Esophagus (tissue), 2 donors: ENCODE results near the gene CCDC57. TPM values are rescaled to one million over a fixed set of nuclear protein-coding genes. Genes with fewer than 3 reads are reported as not detected.
A peak's percentile ranks its signal among the peaks of the same experiment; 100 is the strongest.

Experiments
- H3K27ac ChIP-seq, 2 donors: one replicate each; pipeline ENCODE4 v1.5.1; 2013; ENCODE audit warnings: low read depth in 2 of 2, mild to moderate bottlenecking in 2 of 2, inconsistent platforms in 1 of 2, low read length in 1 of 2, moderate library complexity in 1 of 2
- H3K27me3 ChIP-seq, 2 donors: one replicate each; pipeline ENCODE4 v1.6.1; 2013; ENCODE audit warnings: low read length in 2 of 2, control low read depth in 1 of 2, mild to moderate bottlenecking in 1 of 2; ENCODE audit not compliant: insufficient read depth in 2 of 2, control insufficient read depth in 1 of 2
- H3K36me3 ChIP-seq, 2 donors: one replicate each; pipeline ENCODE4 v1.6.1; 2013; ENCODE audit warnings: low read length in 1 of 2; ENCODE audit not compliant: control insufficient read depth in 2 of 2, insufficient read depth in 2 of 2
- H3K4me1 ChIP-seq, 2 donors: one replicate each; pipeline ENCODE4 v1.6.1; 2013; ENCODE audit warnings: low read length in 1 of 2; ENCODE audit not compliant: control insufficient read depth in 2 of 2, insufficient read depth in 2 of 2
- H3K4me3 ChIP-seq, 2 donors: one replicate each; pipeline ENCODE4 v1.5.1; 2013; ENCODE audit warnings: low read length in 2 of 2, mild to moderate bottlenecking in 2 of 2, low read depth in 1 of 2, moderate library complexity in 1 of 2
- H3K9me3 ChIP-seq, 2 donors: one replicate each; pipeline ENCODE4 v1.6.1; 2013; ENCODE audit warnings: mild to moderate bottlenecking in 2 of 2, low read depth in 1 of 2, low read length in 1 of 2, moderate library complexity in 1 of 2; ENCODE audit not compliant: control insufficient read depth in 2 of 2, insufficient read depth in 1 of 2
- WGBS, 2 donors: extraction: QIAGEN DNeasy Blood & Tissue Kit; methylation state at CpG; one replicate each; pipeline ENCODE4 v1.1.7; 2013; 5-methylcytosine and 5-hydroxymethylcytosine counted together
- polyA plus RNA-seq, 2 donors: library from polyadenylated mRNA; stranded (reverse); fragments of 200-250 nt; gene quantifications; one replicate each; pipeline ENCODE4 v1.2.3, GENCODE V29; 2013
- donor health status: healthy with polysubstance abuse.
- donor health status: Bipolar disorder and iron deficiency.

CCDC57 gene
- polyA plus RNA-seq, 2 donors: 16.3 to 33.7 TPM

DNA sequence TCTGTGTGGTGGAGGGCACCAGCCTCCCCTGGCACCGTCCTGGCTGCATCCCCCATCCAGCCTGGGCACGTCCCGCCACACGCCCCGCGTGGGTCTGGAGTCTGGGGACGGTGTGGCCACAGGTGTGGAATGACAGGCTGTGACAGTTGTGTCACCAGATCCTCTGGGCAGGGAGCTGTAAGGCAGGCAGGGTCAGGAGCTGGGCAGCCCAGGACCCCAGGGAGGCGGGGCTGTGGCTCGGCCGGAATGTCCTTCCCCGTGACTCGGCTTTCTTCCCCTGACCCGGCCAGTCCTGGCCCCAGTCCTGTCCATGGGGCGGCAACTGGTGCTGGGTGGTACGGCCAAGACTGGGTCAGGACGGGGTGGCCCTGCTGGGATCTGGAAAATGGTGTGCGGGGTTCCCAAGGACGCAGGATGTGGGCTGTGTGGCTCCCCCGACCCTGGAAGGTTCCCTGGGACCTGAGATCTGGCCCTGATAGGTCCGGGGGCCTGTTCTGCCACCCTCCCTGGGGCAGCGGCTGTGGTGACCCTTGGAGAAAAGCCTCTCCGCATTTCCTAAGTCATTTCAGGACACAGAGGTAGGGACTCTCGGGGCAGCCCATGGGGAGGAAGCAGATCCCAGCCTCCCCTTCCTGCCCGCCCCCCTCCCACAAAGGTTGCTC, 12.9 kb upstream of the CCDC57 start:
- no peak overlapping the region for H3K27ac ChIP-seq
- H3K4me3 ChIP-seq: no peak overlapping the region
- 78 to 80% methylated on average over 24 of the region's 24 CpGs for WGBS, 2 donors
- H3K36me3 ChIP-seq: no peaks in the 10 kb centered on the region
- H3K4me1 ChIP-seq: peaks cover 3 to 7% of the 10 kb centered on the region in 2 donors
- no peaks in the 10 kb centered on the region for H3K27me3 ChIP-seq
- H3K9me3 ChIP-seq: no peaks in the 10 kb centered on the region

DNA sequence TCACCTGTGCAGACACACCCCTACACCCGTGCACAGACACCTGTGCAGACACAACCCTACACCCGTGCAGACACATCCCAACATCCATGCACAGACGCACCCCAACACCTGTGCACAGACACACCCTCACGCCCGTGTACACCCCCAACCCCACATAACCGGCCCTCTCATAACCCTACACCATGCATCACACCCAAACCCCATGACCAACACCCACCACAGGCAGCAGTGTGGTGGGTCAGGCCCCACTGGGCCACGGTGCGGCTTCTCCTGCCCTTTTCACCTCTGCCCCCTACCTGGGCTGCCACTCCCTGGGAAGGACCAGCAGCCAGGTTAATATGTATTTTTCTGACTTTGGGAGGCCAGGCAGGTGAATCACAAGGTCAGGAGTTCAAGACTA, 12.0 kb upstream of the CCDC57 start:
- H3K9me3 ChIP-seq: no peaks in the 10 kb centered on the region
- H3K27ac ChIP-seq: no peak overlapping the region
- H3K27me3 ChIP-seq: no peaks in the 10 kb centered on the region
- WGBS, 2 donors: 64 to 65% methylated on average over 8 of the region's 8 CpGs
- no peak overlapping the region for H3K4me3 ChIP-seq
- peaks cover 3 to 5% of the 10 kb centered on the region in 2 donors for H3K4me1 ChIP-seq
- no peaks in the 10 kb centered on the region for H3K36me3 ChIP-seq

DNA sequence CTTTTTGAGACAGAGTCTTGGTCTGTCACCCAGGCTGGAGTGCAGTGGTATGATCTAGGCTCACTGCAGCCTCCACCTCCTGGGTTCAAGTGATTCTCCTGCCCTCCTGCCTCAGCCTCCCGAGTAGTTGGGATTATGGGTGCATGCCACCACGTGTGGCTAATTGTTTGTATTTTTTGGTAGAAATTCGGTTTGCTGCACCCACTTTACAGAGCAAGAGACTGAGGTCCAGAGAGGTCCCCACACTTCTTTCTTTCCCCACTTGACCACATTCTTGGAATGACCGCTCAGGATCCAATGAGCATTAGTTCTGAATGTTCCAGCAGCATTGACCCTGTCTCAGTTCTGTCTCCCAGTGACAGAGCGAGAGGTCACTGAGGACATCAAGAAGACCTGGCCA, 10.9 kb upstream of the CCDC57 start:
- Histone ChIP-seq H3K27ac (no peak overlapping the region), H3K36me3 (no peaks in the 10 kb centered on the region), H3K9me3 (no peaks in the 10 kb centered on the region), H3K27me3 (no peaks in the 10 kb centered on the region), H3K4me1 (peaks cover 3 to 5% of the 10 kb centered on the region in 2 donors), H3K4me3 (no peak overlapping the region)
- WGBS, 2 donors: 72 to 79% methylated on average over 5 of the region's 5 CpGs

DNA sequence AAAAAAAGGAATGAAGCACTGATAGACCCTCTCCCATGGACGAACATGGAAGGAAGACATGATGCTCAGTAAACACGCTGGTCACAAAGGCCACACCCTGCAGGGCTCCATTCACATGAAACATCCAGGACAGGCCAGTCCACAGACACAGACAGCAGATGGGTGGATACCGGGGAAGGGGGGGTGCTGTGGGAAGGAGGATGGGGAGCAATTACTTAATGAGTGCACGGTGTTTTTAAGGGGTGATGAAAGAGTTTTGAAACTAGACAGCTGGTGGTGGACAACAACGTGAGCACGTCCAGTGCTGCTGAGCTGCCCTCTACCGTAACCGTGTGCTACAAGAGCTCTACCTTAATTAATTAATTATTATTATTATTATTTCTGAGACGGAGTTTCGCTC, 10.2 kb upstream of the CCDC57 start:
- 59 to 65% methylated on average over 10 of the region's 10 CpGs for WGBS, 2 donors
- no peaks in the 10 kb centered on the region for H3K27me3 ChIP-seq

DNA sequence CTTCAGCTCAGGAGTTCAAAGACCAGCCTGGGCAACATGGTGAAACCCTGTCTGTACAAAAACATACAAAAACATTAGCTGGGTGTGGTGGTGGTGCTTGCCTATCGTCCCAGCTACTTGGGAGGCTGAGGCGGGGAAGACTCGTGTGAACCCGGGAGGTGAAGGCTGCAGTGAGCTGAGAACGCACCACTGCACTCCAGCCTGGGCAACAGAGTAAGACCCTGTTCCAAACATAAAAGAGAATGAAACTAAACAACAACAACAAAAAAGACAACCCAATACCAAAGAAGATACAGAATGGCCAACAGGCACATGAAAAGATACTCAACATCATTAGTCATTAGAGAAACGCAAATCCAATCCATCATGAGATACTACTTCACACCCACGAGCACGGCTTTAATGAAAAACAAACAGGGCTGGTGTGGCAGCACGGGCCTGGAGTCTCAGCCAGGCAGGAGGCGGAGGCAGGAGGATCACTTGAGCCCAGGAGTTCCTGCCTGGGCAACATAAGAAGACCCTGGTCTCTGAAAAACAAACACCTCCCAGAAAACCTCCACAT, 8.8 kb upstream of the CCDC57 start:
- no peaks in the 10 kb centered on the region for H3K27me3 ChIP-seq
- peaks cover 8 to 10% of the 10 kb centered on the region in 2 donors for H3K4me1 ChIP-seq
- H3K4me3 ChIP-seq: no peak overlapping the region
- WGBS, 2 donors: 63 to 68% methylated on average over 10 of the region's 10 CpGs
- H3K9me3 ChIP-seq: no peaks in the 10 kb centered on the region
- no peak overlapping the region for H3K27ac ChIP-seq
- H3K36me3 ChIP-seq: no peaks in the 10 kb centered on the region

More for the DNA sequence above, 10.2 kb upstream of the CCDC57 start:
- H3K4me1 ChIP-seq: peaks cover 0 to 3% of the 10 kb centered on the region in 2 donors
- H3K27ac ChIP-seq: no peak overlapping the region
- no peaks in the 10 kb centered on the region for H3K9me3 ChIP-seq
- H3K4me3 ChIP-seq: no peak overlapping the region
- no peaks in the 10 kb centered on the region for H3K36me3 ChIP-seq

DNA sequence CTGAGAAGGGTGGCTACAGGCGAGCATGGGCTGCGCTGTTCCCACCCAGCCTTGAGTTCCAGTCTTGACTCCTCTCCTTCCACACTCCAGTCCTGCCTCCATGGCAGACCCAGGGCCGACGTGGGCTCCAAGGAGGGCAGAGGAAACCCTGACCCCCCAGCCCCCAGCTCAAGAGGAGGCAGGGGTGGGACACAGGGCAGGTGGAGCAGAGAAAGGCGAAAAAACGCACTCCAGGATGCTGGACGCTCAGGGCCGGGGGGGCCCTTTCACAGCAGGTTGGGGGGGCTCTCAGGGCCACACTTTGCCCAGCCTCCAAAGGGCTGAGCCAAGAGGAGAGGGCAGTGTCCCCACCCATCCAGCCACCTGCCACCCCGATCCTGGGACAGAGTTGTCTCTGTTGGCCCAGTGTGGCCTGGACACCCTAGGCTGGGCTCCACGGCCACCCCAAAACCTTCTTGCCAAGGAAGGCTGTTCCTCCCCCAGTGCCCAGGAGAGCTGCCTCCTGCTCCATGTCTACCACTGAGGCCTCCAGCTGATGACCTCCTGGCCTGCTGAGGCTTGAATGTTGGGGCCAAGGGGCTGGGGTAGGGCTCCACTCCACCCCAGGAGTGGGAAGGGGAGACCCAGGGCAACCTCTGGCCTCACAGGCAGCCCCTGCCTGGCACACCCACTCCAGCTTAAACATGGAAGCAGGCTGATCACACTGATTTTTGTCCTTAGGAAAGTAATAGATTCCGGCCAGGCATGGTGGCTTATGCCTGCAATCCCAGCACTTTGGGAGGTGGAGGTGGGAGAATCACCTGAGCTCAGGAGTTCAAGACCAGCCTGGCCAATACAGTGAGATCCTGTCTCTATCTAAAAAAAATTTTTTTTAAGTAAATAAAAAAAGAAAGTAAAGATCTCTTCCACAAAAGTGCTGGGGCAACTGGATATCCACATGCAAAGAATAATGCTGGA, 7.4 kb upstream of the CCDC57 start:
- Histone ChIP-seq H3K36me3 (no peaks in the 10 kb centered on the region), H3K9me3 (no peaks in the 10 kb centered on the region), H3K27me3 (no peaks in the 10 kb centered on the region), H3K27ac (no peak overlapping the region), H3K4me3 (no peak overlapping the region), H3K4me1 (peaks cover 16 to 22% of the 10 kb centered on the region in 2 donors)
- 81 to 89% methylated on average over 11 of the region's 11 CpGs for WGBS, 2 donors

DNA sequence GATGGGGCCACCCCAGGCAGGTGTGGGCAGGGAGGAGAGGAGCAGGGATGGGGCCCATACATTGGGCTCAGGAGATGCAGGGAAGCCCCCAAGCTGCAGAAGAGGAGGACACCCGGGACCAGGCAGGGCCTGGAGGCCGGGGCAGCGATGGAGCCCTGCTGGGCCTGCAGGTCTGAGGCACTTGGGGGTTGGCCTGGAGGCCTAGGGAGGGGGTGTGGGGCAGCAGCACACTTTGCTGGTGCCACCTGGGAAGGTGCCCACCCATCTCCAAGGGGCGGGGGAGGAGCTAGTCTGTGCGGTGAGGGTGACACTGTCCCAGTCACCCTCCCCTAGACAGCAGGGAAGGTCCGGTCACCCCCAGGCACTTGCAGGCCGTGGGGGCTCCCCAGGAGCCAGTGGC, 6.4 kb upstream of the CCDC57 start:
- H3K4me3 ChIP-seq: no peak overlapping the region
- 89 to 91% methylated on average over 7 of the region's 7 CpGs for WGBS, 2 donors
- H3K27ac ChIP-seq: no peak overlapping the region
- H3K27me3 ChIP-seq: no peaks in the 10 kb centered on the region
- no peaks in the 10 kb centered on the region for H3K36me3 ChIP-seq
- no peaks in the 10 kb centered on the region for H3K9me3 ChIP-seq
- peaks cover 16 to 22% of the 10 kb centered on the region in 2 donors for H3K4me1 ChIP-seq

DNA sequence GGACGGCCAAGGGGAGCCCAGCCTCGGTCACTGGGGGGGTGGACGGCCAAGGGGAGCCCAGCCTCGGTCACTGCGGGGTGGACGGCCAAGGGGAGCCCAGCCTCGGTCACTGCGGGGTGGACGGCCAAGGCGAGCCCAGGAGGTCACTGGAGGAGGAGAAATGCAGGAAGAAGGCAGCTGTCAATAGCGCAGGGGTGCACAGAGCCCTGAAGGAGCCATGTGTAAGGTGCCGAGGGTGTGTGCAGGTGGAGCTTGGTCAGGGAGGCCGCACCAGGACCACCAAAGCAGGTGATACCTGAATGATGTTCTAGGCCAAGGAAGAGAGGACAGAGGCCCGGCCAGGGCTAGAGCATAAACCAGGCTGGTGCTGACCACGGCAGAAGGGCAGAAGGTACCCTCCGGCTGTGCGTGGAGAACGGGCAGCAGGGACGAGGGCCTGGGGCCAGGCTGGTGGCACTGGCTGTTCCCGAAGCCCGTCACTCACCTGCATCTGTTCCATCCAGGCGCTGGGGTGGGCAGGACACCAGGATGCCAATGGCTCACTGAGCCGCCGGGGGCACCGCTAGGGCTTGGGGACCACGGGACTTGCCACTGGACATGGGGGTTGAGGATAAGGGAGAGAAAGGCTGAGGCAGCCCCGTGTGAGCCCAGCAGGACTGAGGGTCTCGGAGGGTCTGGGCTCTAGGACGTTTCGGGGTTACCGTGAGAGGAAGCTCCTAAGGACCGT, 5.9 kb upstream of the CCDC57 start:
- Histone ChIP-seq H3K4me1 (peaks cover 16 to 23% of the 10 kb centered on the region in 2 donors), H3K36me3 (no peaks in the 10 kb centered on the region), H3K4me3 (no peak overlapping the region), H3K27ac (no peak overlapping the region), H3K9me3 (no peaks in the 10 kb centered on the region), H3K27me3 (no peaks in the 10 kb centered on the region)
- WGBS, 2 donors: 92% methylated on average over 31 to 32 of the region's 32 CpGs

DNA sequence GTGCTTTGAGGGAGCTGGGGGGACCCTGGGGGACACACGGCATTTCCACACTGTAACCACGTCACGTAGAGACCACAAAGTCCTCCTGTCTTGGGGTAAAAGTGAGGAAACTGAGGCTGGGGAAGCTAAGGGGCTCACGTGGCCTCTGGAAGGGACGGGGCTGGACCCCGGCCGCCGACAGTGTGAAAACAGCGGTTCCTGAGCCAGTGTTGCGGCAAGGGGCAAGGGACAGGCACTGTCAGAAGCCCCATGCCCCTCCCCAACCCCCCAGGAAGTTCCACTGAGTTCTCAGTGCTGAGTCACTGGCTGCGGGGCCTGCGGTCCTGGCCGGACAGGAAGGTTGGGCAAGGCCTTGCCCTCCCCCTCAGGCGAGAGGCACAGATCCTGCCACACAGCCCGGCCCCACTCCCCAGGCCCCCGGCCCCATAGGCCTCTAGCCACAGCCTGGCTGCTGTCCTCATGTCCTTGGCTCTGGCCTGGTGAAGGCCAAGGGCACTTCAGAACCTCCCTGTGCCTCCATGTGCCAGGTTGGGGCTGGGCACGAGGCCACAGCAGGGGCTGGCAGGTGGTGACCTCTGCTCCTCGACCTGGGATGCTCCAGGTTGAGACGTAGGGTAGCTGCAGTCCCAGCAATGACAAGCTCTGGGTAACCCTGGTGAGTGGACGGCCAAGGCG, 5.0 kb upstream of the CCDC57 start:
- WGBS, 2 donors: 64 to 70% methylated on average over 19 to 21 of the region's 21 CpGs

More for the DNA sequence above, 5.0 kb upstream of the CCDC57 start:
- Histone ChIP-seq H3K9me3 (no peaks in the 10 kb centered on the region), H3K4me1 (peaks cover 16 to 28% of the 10 kb centered on the region in 2 donors), H3K27me3 (no peaks in the 10 kb centered on the region), H3K4me3 (no peak overlapping the region), H3K27ac (peak overlapping the region; percentile 80 to 83), H3K36me3 (no peaks in the 10 kb centered on the region)
